OCI-LY1 (cell line): ENCODE data around the gene ADGRG1.

Experiments used
- EZH2 ChIP-seq: fragments of 200-600 bp; sonication (generic), shearing (Covaris generic); IDR thresholded peaks from 2 replicates; pipeline ENCODE4 v1.8.0; 2017; ENCODE audit warnings: borderline replicate concordance, mixed run types, mild to moderate bottlenecking, antibody characterized with exemption, low read length, moderate library complexity, mixed read lengths
- TF ChIP-seq, protein P1 (sequence below): fragments of 200-600 bp; sonication (generic), shearing (Covaris generic); IDR thresholded peaks from 2 replicates; pipeline ENCODE4 v1.5.1; 2017; ENCODE audit warnings: mild to moderate bottlenecking, antibody characterized with exemption, low read length, moderate library complexity, mixed read lengths

DNA sequence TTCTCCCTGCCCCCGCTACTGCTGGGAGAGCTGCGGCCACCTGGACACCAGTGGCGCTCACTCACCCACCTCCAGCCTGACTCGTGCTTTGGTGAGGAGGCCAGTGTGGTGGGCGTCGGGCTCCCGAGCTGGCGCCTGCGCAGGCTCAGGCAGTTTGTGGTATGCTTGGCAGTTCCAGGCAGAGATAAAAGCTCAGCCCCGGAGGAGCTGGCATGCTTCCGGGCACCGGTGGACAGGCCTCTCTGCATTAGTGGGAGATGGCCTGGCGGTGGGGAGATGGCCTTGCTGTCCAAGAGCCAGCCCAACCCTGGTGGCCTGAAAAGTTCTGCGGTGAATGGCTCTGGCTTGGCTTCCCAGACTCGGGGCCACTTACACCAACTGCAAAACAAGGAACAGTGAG is 4.1 kb downstream of the ADGRG1 start:
- TF ChIP-seq, protein P1, sequence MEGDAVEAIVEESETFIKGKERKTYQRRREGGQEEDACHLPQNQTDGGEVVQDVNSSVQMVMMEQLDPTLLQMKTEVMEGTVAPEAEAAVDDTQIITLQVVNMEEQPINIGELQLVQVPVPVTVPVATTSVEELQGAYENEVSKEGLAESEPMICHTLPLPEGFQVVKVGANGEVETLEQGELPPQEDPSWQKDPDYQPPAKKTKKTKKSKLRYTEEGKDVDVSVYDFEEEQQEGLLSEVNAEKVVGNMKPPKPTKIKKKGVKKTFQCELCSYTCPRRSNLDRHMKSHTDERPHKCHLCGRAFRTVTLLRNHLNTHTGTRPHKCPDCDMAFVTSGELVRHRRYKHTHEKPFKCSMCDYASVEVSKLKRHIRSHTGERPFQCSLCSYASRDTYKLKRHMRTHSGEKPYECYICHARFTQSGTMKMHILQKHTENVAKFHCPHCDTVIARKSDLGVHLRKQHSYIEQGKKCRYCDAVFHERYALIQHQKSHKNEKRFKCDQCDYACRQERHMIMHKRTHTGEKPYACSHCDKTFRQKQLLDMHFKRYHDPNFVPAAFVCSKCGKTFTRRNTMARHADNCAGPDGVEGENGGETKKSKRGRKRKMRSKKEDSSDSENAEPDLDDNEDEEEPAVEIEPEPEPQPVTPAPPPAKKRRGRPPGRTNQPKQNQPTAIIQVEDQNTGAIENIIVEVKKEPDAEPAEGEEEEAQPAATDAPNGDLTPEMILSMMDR: no peak
- TF ChIP-seq EZH2: no peak
